Peyer's patch (tissue), 4 donors: Measurements from ENCODE around the gene ARMH3. TPM values are rescaled to one million over a fixed set of nuclear protein-coding genes. Genes with fewer than 3 reads are reported as not detected.

ENCODE experiments used
- DNase-seq, 3 donors: peaks; one replicate each; pipeline ENCODE4 v3.0.0-alpha.2; 2017 to 2019
- H3K27ac ChIP-seq, 4 donors: fragments of 200-600 bp; sonication (generic); one replicate each; pipeline ENCODE4 v1.5.1; 2016 to 2019
- H3K27me3 ChIP-seq, 2 donors: fragments of 200-600 bp; sonication (generic); one replicate each; pipeline ENCODE4 v1.5.1; 2019
- H3K36me3 ChIP-seq, 3 donors: fragments of 200-600 bp; sonication (generic); one replicate each; pipeline ENCODE4 v1.5.1; 2016 to 2019
- H3K4me1 ChIP-seq, 4 donors: fragments of 200-600 bp; sonication (generic); one replicate each; pipeline ENCODE4 v1.5.1; 2016 to 2019
- H3K4me3 ChIP-seq, 4 donors: fragments of 200-600 bp; sonication (generic); 1 replicate in 3 of 4; 2 replicates in 1 of 4; pipeline ENCODE4 v1.5.1; 2016 to 2019; ENCODE audit warnings: mild to moderate bottlenecking in 1 of 4
- H3K9me3 ChIP-seq, 4 donors: fragments of 200-600 bp; sonication (generic); one replicate each; pipeline ENCODE4 v1.5.1; 2016 to 2019; ENCODE audit warnings: mild to moderate bottlenecking in 1 of 4
- CTCF ChIP-seq, 6 experiments: fragments of 450-650 bp in 4 of 6; fragments of 200-600 bp in 2 of 6; sonication (generic) in 1 of 6; IDR thresholded peaks; one replicate each; pipeline ENCODE4 v1.5.1; 2017 to 2019; ENCODE audit warnings: antibody characterized with exemption in 6 of 6, mild to moderate bottlenecking in 3 of 6, moderate library complexity in 1 of 6
- POLR2A ChIP-seq, 2 donors: fragments of 450-650 bp; IDR thresholded peaks; one replicate each; pipeline ENCODE4 v1.5.1; 2017; ENCODE audit warnings: antibody characterized with exemption in 2 of 2, mild to moderate bottlenecking in 2 of 2, moderate library complexity in 2 of 2
- small RNA-seq, 2 donors: library from RNA; depleted of rRNA; stranded (forward); fragments of <200 nt; gene quantifications; one replicate each; pipeline ENCODE3, GENCODE V24; 2016
- total RNA-seq, 4 donors: library from RNA; depleted of rRNA; stranded (reverse); fragments of >200 nt; gene quantifications; one replicate each; pipeline ENCODE4 v1.1.0, GENCODE V29; 2016

The ARMH3 gene
- total RNA-seq, 4 donors from 2014 or later, result 15.8 to 29.2 (median 23.0) TPM

GRCh38 chr10:101803511-101803910, 252.5 kb downstream of the ARMH3 start:
- TF ChIP-seq POLR2A (IDR thresholded peaks at IDR 0.05), result no peak
- no peak for TF ChIP-seq CTCF (IDR thresholded peaks at IDR 0.05)
- no peak overlapping the region for H3K4me3 ChIP-seq
- no peaks in the 10 kb centered on the region for H3K4me1 ChIP-seq
- no peaks in the 10 kb centered on the region for H3K27me3 ChIP-seq
- no peak overlapping the region for H3K27ac ChIP-seq
- no peaks in the 10 kb centered on the region for H3K9me3 ChIP-seq
- H3K36me3 ChIP-seq, result peaks cover 0 to 98% (median 2%) of the 10 kb centered on the region in 3 donors
- no peak for DNase-seq

- no peak for DNase-seq
- no peaks in the 10 kb centered on the region for H3K27me3 ChIP-seq
- H3K4me3 ChIP-seq, result no peak overlapping the region
- H3K4me1 ChIP-seq, result peaks cover 0 to 4% (median 0%) of the 10 kb centered on the region in 4 donors
- H3K27ac ChIP-seq, result no peak overlapping the region
- H3K9me3 ChIP-seq, result no peaks in the 10 kb centered on the region
- TF ChIP-seq POLR2A (IDR thresholded peaks at IDR 0.05) (no peak), CTCF (IDR thresholded peaks at IDR 0.05) (no peak)
- H3K36me3 ChIP-seq, result peaks cover 0 to 100% (median 2%) of the 10 kb centered on the region in 3 donors
These were observed 258.4 kb downstream of the ARMH3 start for GRCh38 chr10:101797403-101798059.

Small RNA genes within 50 kb of the gene (small RNA-seq; reads per million reads assigned to genes)
- gene AL500527.1 (0 reads per million in 2 donors), gene AL500527.2 (0 reads per million in 2 donors), gene RF00017 (0 reads per million in 2 donors), gene RF00019 (0 reads per million in 2 donors)

Other genes starting within 250 kb of the ARMH3 start
- gene OGA, start 237.7 kb downstream of the ARMH3 start, total RNA-seq, result 100 to 1,000 TPM; 142 to 367 (median 173) TPM
- gene KCNIP2, start 212.4 kb downstream of the ARMH3 start, total RNA-seq, result 10 to 100 TPM in 1 of 4 donors, 1 to 10 TPM in 3; 3.5 to 11.6 (median 5.5) TPM
- gene HPS6, start 9.2 kb upstream of the ARMH3 start, total RNA-seq, result 10 to 100 TPM; 19.8 to 33.4 (median 24.8) TPM
- gene LDB1, start 64.2 kb upstream of the ARMH3 start, total RNA-seq, result 10 to 100 TPM; 19.6 to 67.7 (median 42.1) TPM
- 10 to 100 TPM in 3 of 4 donors, 1 to 10 TPM in 1; 8.6 to 71.0 (median 24.0) TPM for gene PPRC1, start 76.9 kb upstream of the ARMH3 start, total RNA-seq
- gene NOLC1, start 96.2 kb upstream of the ARMH3 start, total RNA-seq, result 100 to 1,000 TPM in 1 of 4 donors, 10 to 100 TPM in 3; 19.0 to 149 (median 34.2) TPM
- gene ELOVL3, start 170.1 kb upstream of the ARMH3 start, total RNA-seq, result not detected
- not detected for gene PITX3, start 185.3 kb upstream of the ARMH3 start, total RNA-seq
- 10 to 100 TPM; 73.4 to 98.5 (median 95.8) TPM for gene GBF1, start 189.4 kb upstream of the ARMH3 start, total RNA-seq